Effector memory CD4-positive, alpha-beta T cell (primary cell): ENCODE data around the gene TGM3.

Source experiments
- DNase-seq, 3 donors: peaks; one replicate each; pipeline ENCODE4 v3.0.0-alpha.2; 2020
- H3K27ac ChIP-seq: 2 replicates; pipeline ENCODE4 v1.7.0; 2013; ENCODE audit warnings: mild to moderate bottlenecking, low read length, moderate library complexity; ENCODE audit not compliant: insufficient read depth, poor library complexity, severe bottlenecking
- H3K27me3 ChIP-seq: replicated peaks from 2 replicates; pipeline ENCODE4 v1.7.0; 2013; ENCODE audit warnings: mild to moderate bottlenecking, low read length; ENCODE audit not compliant: insufficient read depth, control insufficient read depth, poor library complexity, severe bottlenecking
- H3K36me3 ChIP-seq: 2 replicates; pipeline ENCODE4 v1.7.0; 2013; ENCODE audit warnings: mild to moderate bottlenecking, low read length, moderate library complexity; ENCODE audit not compliant: control insufficient read depth, insufficient read depth
- H3K4me1 ChIP-seq: 2 replicates; pipeline ENCODE4 v1.7.0; 2013; ENCODE audit warnings: low read length, mild to moderate bottlenecking; ENCODE audit not compliant: control insufficient read depth, insufficient read depth, poor library complexity, severe bottlenecking
- H3K4me3 ChIP-seq: 2 replicates; pipeline ENCODE4 v1.7.0; 2013; ENCODE audit warnings: low read length, low read depth, mild to moderate bottlenecking; ENCODE audit not compliant: insufficient read depth, poor library complexity, severe bottlenecking
- H3K9me3 ChIP-seq: 2 replicates; pipeline ENCODE4 v1.7.0; 2013; ENCODE audit warnings: mild to moderate bottlenecking, low read length, moderate library complexity; ENCODE audit not compliant: control insufficient read depth

Gene TGM3

GRCh38 chr20:2346188-2346587, 50.4 kb downstream of the TGM3 start:
- no peak for DNase-seq
- Histone ChIP-seq H3K27me3 (no peaks in the 10 kb centered on the region), H3K27ac (no peak overlapping the region), H3K36me3 (no peaks in the 10 kb centered on the region), H3K4me3 (no peak overlapping the region), H3K4me1 (no peaks in the 10 kb centered on the region), H3K9me3 (no peaks in the 10 kb centered on the region)

GRCh38 chr20:2348336-2348735, 52.5 kb downstream of the TGM3 start:
- Histone ChIP-seq H3K27ac (no peak overlapping the region), H3K36me3 (no peaks in the 10 kb centered on the region), H3K9me3 (no peaks in the 10 kb centered on the region), H3K27me3 (no peaks in the 10 kb centered on the region), H3K4me1 (no peaks in the 10 kb centered on the region), H3K4me3 (no peak overlapping the region)
- DNase-seq = no peak

- Histone ChIP-seq H3K4me3 (no peak overlapping the region), H3K36me3 (no peaks in the 10 kb centered on the region)
Measured at GRCh38 chr20:2349801-2350200, 54.0 kb downstream of the TGM3 start.

GRCh38 chr20:2350606-2351005, 54.8 kb downstream of the TGM3 start:
- H3K27ac ChIP-seq = no peak overlapping the region
- H3K9me3 ChIP-seq = no peaks in the 10 kb centered on the region
- no peaks in the 10 kb centered on the region for H3K27me3 ChIP-seq
- no peak overlapping the region for H3K4me3 ChIP-seq
- DNase-seq = no peak
- no peaks in the 10 kb centered on the region for H3K4me1 ChIP-seq
- H3K36me3 ChIP-seq = no peaks in the 10 kb centered on the region

More at GRCh38 chr20:2349801-2350200, 54.0 kb downstream of the TGM3 start:
- DNase-seq = no peak
- Histone ChIP-seq H3K27ac (no peak overlapping the region), H3K9me3 (no peaks in the 10 kb centered on the region), H3K4me1 (no peaks in the 10 kb centered on the region), H3K27me3 (no peaks in the 10 kb centered on the region)

GRCh38 chr20:2353231-2353630, 57.4 kb downstream of the TGM3 start:
- H3K27me3 ChIP-seq = no peaks in the 10 kb centered on the region
- H3K36me3 ChIP-seq = no peaks in the 10 kb centered on the region
- no peaks in the 10 kb centered on the region for H3K9me3 ChIP-seq
- H3K4me1 ChIP-seq = no peaks in the 10 kb centered on the region
- H3K27ac ChIP-seq = no peak overlapping the region
- DNase-seq = no peak
- H3K4me3 ChIP-seq = no peak overlapping the region

- no peak overlapping the region for H3K27ac ChIP-seq
- H3K36me3 ChIP-seq = no peaks in the 10 kb centered on the region
- no peaks in the 10 kb centered on the region for H3K27me3 ChIP-seq
- H3K9me3 ChIP-seq = peaks cover 4% of the 10 kb centered on the region
- DNase-seq = no peak
- H3K4me3 ChIP-seq = no peak overlapping the region
- no peaks in the 10 kb centered on the region for H3K4me1 ChIP-seq
Measured at GRCh38 chr20:2357114-2357513, 61.3 kb downstream of the TGM3 start.

- Histone ChIP-seq H3K9me3 (peaks cover 4% of the 10 kb centered on the region), H3K36me3 (no peaks in the 10 kb centered on the region), H3K27me3 (no peaks in the 10 kb centered on the region), H3K4me3 (no peak overlapping the region), H3K4me1 (no peaks in the 10 kb centered on the region), H3K27ac (no peak overlapping the region)
- DNase-seq = no peak
Measured at GRCh38 chr20:2358006-2358405, 62.2 kb downstream of the TGM3 start.

GRCh38 chr20:2361035-2361593, 65.3 kb downstream of the TGM3 start:
- no peaks in the 10 kb centered on the region for H3K27me3 ChIP-seq
- peaks cover 4% of the 10 kb centered on the region for H3K9me3 ChIP-seq
- H3K4me3 ChIP-seq = no peak overlapping the region
- no peaks in the 10 kb centered on the region for H3K36me3 ChIP-seq
- DNase-seq = no peak
- no peak overlapping the region for H3K27ac ChIP-seq
- H3K4me1 ChIP-seq = no peaks in the 10 kb centered on the region

GRCh38 chr20:2363187-2363586, 67.4 kb downstream of the TGM3 start:
- no peak overlapping the region for H3K4me3 ChIP-seq
- H3K36me3 ChIP-seq = no peaks in the 10 kb centered on the region
- no peaks in the 10 kb centered on the region for H3K4me1 ChIP-seq
- H3K27ac ChIP-seq = no peak overlapping the region
- H3K27me3 ChIP-seq = no peaks in the 10 kb centered on the region
- peaks cover 4% of the 10 kb centered on the region for H3K9me3 ChIP-seq
- DNase-seq = no peak

- DNase-seq = no peak
- Histone ChIP-seq H3K27ac (no peak overlapping the region), H3K9me3 (peaks cover 4% of the 10 kb centered on the region), H3K4me3 (no peak overlapping the region), H3K27me3 (no peaks in the 10 kb centered on the region), H3K36me3 (no peaks in the 10 kb centered on the region), H3K4me1 (no peaks in the 10 kb centered on the region)
Measured at GRCh38 chr20:2363587-2363986, 67.8 kb downstream of the TGM3 start.
